CD4-positive, alpha-beta T cell (primary cell): ENCODE data around the gene ARHGEF2. TPM values are rescaled to one million over a fixed set of nuclear protein-coding genes. Genes with fewer than 3 reads are reported as not detected.

Experiments
- ATAC-seq: fragments of 200-7000 bp; cut with Tn5 transposase; one replicate; pipeline ENCODE4 v1.10.0; 2022; ENCODE audit warnings: mild to moderate bottlenecking; ENCODE audit not compliant: poor library complexity
- CTCF ChIA-PET: fragments of 350-600 bp; sonication (Branson Sonifier 250); formaldehyde crosslinking; loops from one replicate; lab custom pipeline; 2021; ENCODE audit warnings: antibody characterized with exemption, inconsistent platforms; lab: Charles Lee
- POLR2A ChIA-PET: fragments of 350-600 bp; sonication (Branson Sonifier 250); formaldehyde crosslinking; loops from one replicate; lab custom pipeline; 2021; ENCODE audit warnings: antibody characterized with exemption, inconsistent platforms; lab: Charles Lee
- DNase-seq, 14 experiments: peaks; one replicate each; pipeline ENCODE4 v3.0.0-alpha.2; 2013 to 2020; ENCODE audit warnings: mixed read lengths in 2 of 14
- H3K27ac ChIP-seq, 2 donors: one replicate each; pipeline versions ENCODE4 v1.5.1 to v1.7.0; 2013; ENCODE audit warnings: low read length in 2 of 2, low read depth in 1 of 2, mild to moderate bottlenecking in 1 of 2
- H3K27me3 ChIP-seq, 2 experiments: 1 replicate in 1 of 2; 2 replicates in 1 of 2; pipeline versions ENCODE4 v1.6.1 to v1.7.0; 2013; ENCODE audit warnings: low read length in 2 of 2, control low read depth in 1 of 2, mild to moderate bottlenecking in 1 of 2, moderate library complexity in 1 of 2; ENCODE audit not compliant: insufficient read depth in 2 of 2, control insufficient read depth in 1 of 2
- H3K36me3 ChIP-seq: one replicate; pipeline ENCODE4 v1.6.1; 2013; ENCODE audit warnings: low read length, control low read depth; ENCODE audit not compliant: insufficient read depth
- H3K4me1 ChIP-seq: one replicate; pipeline ENCODE4 v1.6.1; 2013; ENCODE audit warnings: low read length, control low read depth; ENCODE audit not compliant: insufficient read depth
- H3K4me3 ChIP-seq: one replicate; pipeline ENCODE4 v1.5.1; 2013; ENCODE audit warnings: mild to moderate bottlenecking, low read length, moderate library complexity
- H3K9me3 ChIP-seq, 2 experiments: 1 replicate in 1 of 2; 2 replicates in 1 of 2; pipeline versions ENCODE4 v1.6.1 to v1.7.0; 2013; ENCODE audit warnings: low read length in 2 of 2, mild to moderate bottlenecking in 2 of 2, control low read depth in 1 of 2, moderate library complexity in 1 of 2; ENCODE audit not compliant: control insufficient read depth in 1 of 2, insufficient read depth in 1 of 2
- H3K27ac Mint-ChIP-seq: one replicate; pipeline ENCODE4 v1.8.0; 2020; ENCODE audit warnings: mixed read lengths
- H3K27me3 Mint-ChIP-seq: one replicate; pipeline ENCODE4 v1.8.0; 2021; ENCODE audit warnings: mixed read lengths
- H3K36me3 Mint-ChIP-seq: one replicate; pipeline ENCODE4 v1.8.0; 2021; ENCODE audit warnings: low read depth, mixed read lengths
- H3K4me1 Mint-ChIP-seq: one replicate; pipeline ENCODE4 v1.8.0; 2021; ENCODE audit warnings: low read depth, mixed read lengths
- H3K4me3 Mint-ChIP-seq: one replicate; pipeline ENCODE4 v1.8.0; 2020; ENCODE audit warnings: mild to moderate bottlenecking, mixed read lengths
- H3K9me3 Mint-ChIP-seq: one replicate; pipeline ENCODE4 v1.8.0; 2020; ENCODE audit warnings: mixed read lengths
- intact Hi-C, 2 experiments: fragments of 100-400 bp; cut with DNase I in 1 of 2; cut with micrococcal nuclease in 1 of 2; formaldehyde crosslinking; loops; one replicate each; pipeline versions ENCODE4 v1.15.1 to v1.9.0; 2023 to 2025; cut with DNase I, micrococcal nuclease
- total RNA-seq, 174 experiments: library from RNA in 2 of 174; stranded (reverse) in 2 of 174; gene quantifications; one replicate each; pipeline ENCODE4 v1.2.3 and lab custom pipeline; 2021 to 2026
- TF ChIP-seq, protein P1 (sequence below): fragments of 200-600 bp; IDR thresholded peaks from one replicate; pipeline ENCODE4 v1.8.0; 2022; ENCODE audit warnings: antibody characterized with exemption, mild to moderate bottlenecking

ARHGEF2 gene
- total RNA-seq, 2 experiments from 2014 or later, result 54.8 to 62.4 TPM

DNA sequence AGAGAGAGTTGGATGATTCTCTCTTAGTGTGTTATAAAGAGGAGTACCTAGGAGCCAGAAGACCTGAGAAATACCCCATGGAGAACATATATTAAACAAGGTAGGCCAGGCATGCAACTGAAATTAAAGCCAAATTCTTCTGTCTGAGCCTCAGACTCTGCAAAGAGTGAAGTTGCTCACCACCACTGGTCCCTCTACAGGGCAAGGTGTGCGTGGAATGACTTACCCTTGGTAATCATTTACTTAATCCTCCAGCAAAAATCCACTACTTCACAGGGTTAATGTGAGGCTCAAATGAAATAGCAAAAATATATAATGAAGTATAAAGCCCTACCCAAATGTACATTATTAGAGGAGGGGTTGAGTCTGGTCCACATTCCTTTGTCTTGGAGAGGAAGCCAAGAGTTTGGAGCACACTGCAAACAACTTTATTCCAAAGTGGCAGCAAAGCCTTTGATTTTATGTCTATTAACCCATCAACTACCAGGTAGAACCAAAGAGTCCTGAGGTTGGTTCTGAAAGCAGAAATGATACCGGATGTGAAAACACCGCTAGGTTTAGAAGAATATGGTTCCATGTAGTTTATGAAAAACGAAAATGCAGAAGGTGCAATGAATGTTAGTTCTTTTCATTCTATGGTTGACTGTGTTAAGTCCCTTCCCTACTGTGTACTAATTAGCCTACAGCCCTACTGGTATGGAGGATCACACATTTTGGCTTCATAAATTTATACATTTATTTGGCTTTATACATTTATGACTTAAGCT, 33.9 kb upstream of the ARHGEF2 start:
- H3K27me3 ChIP-seq, result no peaks in the 10 kb centered on the region
- H3K36me3 Mint-ChIP-seq, result peaks cover 78% of the 10 kb centered on the region
- H3K36me3 ChIP-seq, result peaks cover 74% of the 10 kb centered on the region
- H3K27ac ChIP-seq, result no peak overlapping the region
- H3K9me3 ChIP-seq, result no peaks in the 10 kb centered on the region
- H3K4me1 ChIP-seq, result peaks cover 4% of the 10 kb centered on the region
- H3K4me1 Mint-ChIP-seq, result peaks cover 5% of the 10 kb centered on the region
- POLR2A ChIA-PET, result no interaction called here
- ATAC-seq (no peak), DNase-seq (no peak)
- H3K9me3 Mint-ChIP-seq, result no peaks in the 10 kb centered on the region
- H3K4me3 Mint-ChIP-seq, result no peak overlapping the region
- H3K27ac Mint-ChIP-seq, result no peak overlapping the region
- no peak overlapping the region for H3K4me3 ChIP-seq
- TF ChIP-seq, protein P1, sequence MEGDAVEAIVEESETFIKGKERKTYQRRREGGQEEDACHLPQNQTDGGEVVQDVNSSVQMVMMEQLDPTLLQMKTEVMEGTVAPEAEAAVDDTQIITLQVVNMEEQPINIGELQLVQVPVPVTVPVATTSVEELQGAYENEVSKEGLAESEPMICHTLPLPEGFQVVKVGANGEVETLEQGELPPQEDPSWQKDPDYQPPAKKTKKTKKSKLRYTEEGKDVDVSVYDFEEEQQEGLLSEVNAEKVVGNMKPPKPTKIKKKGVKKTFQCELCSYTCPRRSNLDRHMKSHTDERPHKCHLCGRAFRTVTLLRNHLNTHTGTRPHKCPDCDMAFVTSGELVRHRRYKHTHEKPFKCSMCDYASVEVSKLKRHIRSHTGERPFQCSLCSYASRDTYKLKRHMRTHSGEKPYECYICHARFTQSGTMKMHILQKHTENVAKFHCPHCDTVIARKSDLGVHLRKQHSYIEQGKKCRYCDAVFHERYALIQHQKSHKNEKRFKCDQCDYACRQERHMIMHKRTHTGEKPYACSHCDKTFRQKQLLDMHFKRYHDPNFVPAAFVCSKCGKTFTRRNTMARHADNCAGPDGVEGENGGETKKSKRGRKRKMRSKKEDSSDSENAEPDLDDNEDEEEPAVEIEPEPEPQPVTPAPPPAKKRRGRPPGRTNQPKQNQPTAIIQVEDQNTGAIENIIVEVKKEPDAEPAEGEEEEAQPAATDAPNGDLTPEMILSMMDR, result no peak
- CTCF ChIA-PET, result no interaction called here
- intact Hi-C loops, result no loop called here
- no peaks in the 10 kb centered on the region for H3K27me3 Mint-ChIP-seq

DNA sequence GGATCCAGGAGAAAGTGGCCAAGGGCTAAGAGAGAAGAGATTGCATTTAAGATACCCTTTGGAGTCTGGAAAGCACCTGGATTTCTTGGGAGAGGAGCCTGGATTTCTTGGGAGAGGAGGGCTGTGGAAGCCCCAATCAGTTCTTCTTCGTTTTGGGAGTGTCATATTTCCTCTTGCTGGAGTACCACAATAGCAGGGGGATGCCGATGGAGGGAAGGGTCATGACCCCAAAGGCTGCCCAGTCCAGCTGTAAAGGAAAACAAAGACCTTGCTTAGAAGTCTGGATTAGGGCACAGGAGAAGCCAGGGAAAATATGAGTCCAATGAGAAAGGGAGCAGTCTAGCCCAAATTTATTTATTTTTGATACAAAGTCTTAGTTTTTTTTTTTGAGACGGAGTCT, 31.1 kb upstream of the ARHGEF2 start:
- Mint-ChIP-seq H3K4me1 (peaks cover 18% of the 10 kb centered on the region), H3K36me3 (peaks cover 62% of the 10 kb centered on the region), H3K9me3 (no peaks in the 10 kb centered on the region), H3K27me3 (no peaks in the 10 kb centered on the region), H3K4me3 (no peak overlapping the region), H3K27ac (peak overlapping the region; percentile 42)
- H3K4me1 ChIP-seq, result peaks cover 26% of the 10 kb centered on the region
- ChIA-PET POLR2A (no interaction called here), CTCF (interaction anchor here (2.2 kb wide), 1 partner anchor 57 kb away, joined by 9 read pairs; no protein-coding TSS in a partner anchor)
- H3K9me3 ChIP-seq, result no peaks in the 10 kb centered on the region
- intact Hi-C loops, result no loop called here
- peaks cover 64% of the 10 kb centered on the region for H3K36me3 ChIP-seq
- DNase-seq (no peak), ATAC-seq (no peak)
- H3K27ac ChIP-seq, result no peak overlapping the region
- H3K4me3 ChIP-seq, result no peak overlapping the region
- TF ChIP-seq, protein P1, result no peak
- no peaks in the 10 kb centered on the region for H3K27me3 ChIP-seq

DNA sequence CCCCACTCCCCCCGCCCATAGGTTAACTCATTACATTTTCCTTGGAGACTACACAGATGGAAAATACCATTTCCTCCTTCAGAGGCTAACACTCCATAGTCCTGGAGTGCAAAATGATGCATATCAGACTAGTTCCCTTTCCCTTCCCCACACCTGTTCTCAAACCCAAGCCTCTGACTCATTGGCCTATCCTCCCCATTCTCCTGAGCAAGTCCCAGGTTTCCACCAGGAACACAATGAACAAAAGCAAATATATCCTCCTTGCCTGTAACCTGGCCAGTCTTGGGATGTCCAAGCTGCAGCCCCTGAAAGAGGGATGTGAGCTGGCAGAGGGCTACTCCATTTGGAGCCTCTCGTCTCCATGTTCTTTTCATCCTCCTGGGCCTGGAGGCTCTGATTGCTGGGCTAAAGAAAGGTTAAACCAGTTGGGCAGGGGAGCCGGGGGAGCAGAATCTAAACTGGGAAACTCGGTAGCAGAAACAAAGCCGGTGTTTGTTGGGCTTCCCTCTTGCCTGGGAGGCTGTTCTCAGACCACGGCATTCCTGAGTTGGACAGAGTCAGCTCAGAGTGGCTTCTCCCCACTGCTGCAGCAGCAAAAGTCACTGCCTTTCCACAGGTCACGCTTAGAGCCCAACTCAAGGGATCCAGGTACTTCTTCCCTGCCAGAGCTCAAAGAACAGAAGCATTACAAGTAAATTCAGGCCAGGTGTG, 28.5 kb upstream of the ARHGEF2 start:
- Histone ChIP-seq H3K9me3 (no peaks in the 10 kb centered on the region), H3K27me3 (no peaks in the 10 kb centered on the region), H3K4me3 (no peak overlapping the region), H3K4me1 (peaks cover 25% of the 10 kb centered on the region), H3K27ac (no peak overlapping the region), H3K36me3 (peaks cover 38% of the 10 kb centered on the region)
- no peak for ATAC-seq
- POLR2A ChIA-PET, result no interaction called here
- intact Hi-C loops, result no loop called here
- Mint-ChIP-seq H3K9me3 (no peaks in the 10 kb centered on the region), H3K4me3 (no peak overlapping the region), H3K27ac (peak overlapping the region; percentile 72), H3K4me1 (peaks cover 24% of the 10 kb centered on the region), H3K36me3 (peaks cover 37% of the 10 kb centered on the region), H3K27me3 (no peaks in the 10 kb centered on the region)
- CTCF ChIA-PET, result interaction anchor here (0.7 kb wide), 1 partner anchor 15 kb away, joined by 5 read pairs; no protein-coding TSS in a partner anchor
- TF ChIP-seq, protein P1, result no peak
- DNase-seq, result no peak
